SU-DHL-6 (cell line): ENCODE measurements around the gene GSTA3.

ENCODE experiments used
- EZH2phosphoT487 ChIP-seq: fragments of 200-600 bp; sonication (generic), shearing (Covaris generic); conservative IDR thresholded peaks from 2 replicates; pipeline ENCODE4 v1.6.1; 2018; ENCODE audit warnings: mild to moderate bottlenecking, antibody characterized with exemption, low read length, moderate library complexity, mixed read lengths
- TF ChIP-seq, protein P1 (sequence below): fragments of 200-600 bp; sonication (generic); IDR thresholded peaks from one replicate; pipeline ENCODE4 v1.5.1; 2017; ENCODE audit warnings: antibody characterized with exemption, mild to moderate bottlenecking, low read length, moderate library complexity; ENCODE audit not compliant: insufficient read depth, poor library complexity, severe bottlenecking

DNA sequence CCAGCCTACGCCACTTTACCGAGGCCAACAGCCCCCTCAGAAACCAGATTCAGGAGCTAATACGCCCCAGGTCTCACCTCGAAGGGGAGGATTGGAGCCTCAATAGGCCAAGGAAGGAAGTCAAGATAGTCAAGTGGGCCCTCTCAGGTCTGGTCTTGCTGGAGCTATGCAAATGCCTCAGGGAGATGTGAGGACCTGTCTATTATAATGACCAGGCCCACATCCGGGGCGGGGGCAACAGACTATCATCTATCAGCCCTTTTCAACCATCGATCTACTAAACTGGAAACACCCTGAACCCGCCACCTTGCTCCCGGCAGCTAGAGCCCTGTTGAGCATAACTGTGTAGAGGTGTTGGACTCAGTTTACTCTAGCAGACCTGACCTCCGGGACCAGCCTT lies 12.7 kb upstream of the GSTA3 start:
- TF ChIP-seq, protein P1, sequence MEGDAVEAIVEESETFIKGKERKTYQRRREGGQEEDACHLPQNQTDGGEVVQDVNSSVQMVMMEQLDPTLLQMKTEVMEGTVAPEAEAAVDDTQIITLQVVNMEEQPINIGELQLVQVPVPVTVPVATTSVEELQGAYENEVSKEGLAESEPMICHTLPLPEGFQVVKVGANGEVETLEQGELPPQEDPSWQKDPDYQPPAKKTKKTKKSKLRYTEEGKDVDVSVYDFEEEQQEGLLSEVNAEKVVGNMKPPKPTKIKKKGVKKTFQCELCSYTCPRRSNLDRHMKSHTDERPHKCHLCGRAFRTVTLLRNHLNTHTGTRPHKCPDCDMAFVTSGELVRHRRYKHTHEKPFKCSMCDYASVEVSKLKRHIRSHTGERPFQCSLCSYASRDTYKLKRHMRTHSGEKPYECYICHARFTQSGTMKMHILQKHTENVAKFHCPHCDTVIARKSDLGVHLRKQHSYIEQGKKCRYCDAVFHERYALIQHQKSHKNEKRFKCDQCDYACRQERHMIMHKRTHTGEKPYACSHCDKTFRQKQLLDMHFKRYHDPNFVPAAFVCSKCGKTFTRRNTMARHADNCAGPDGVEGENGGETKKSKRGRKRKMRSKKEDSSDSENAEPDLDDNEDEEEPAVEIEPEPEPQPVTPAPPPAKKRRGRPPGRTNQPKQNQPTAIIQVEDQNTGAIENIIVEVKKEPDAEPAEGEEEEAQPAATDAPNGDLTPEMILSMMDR = no peak
- TF ChIP-seq EZH2phosphoT487 = no peak
